Tibial artery (tissue), 4 donors: ENCODE results near the gene PDX1.

Experiments
- DNase-seq, 2 donors: peaks; one replicate each; pipeline ENCODE4 v3.0.0-alpha.2; 2019
- H3K27ac ChIP-seq, 2 donors: fragments of 200-600 bp; sonication (generic) in 1 of 2; 1 replicate in 1 of 2; 2 replicates in 1 of 2; pipeline ENCODE4 v1.5.1; 2018 to 2019; ENCODE audit warnings: mild to moderate bottlenecking in 1 of 2
- H3K27me3 ChIP-seq, 2 donors: fragments of 200-600 bp; sonication (generic) in 1 of 2; one replicate each; pipeline versions ENCODE4 v1.5.1 to v1.6.0; 2016 to 2019
- H3K36me3 ChIP-seq, 3 donors: fragments of 200-600 bp; sonication (generic) in 2 of 3; one replicate each; pipeline ENCODE4 v1.5.1; 2016 to 2019; ENCODE audit warnings: mild to moderate bottlenecking in 2 of 3
- H3K4me1 ChIP-seq, 4 donors: fragments of 200-600 bp; sonication (generic) in 2 of 4; 1 replicate in 3 of 4; 2 replicates in 1 of 4; pipeline ENCODE4 v1.5.1; 2016 to 2019
- H3K4me3 ChIP-seq, 2 donors: fragments of 200-600 bp; sonication (generic) in 1 of 2; 1 replicate in 1 of 2; 2 replicates in 1 of 2; pipeline ENCODE4 v1.5.1; 2018 to 2019; ENCODE audit warnings: mild to moderate bottlenecking in 2 of 2
- H3K9me3 ChIP-seq, 3 donors: fragments of 200-600 bp; sonication (generic) in 1 of 3; one replicate each; pipeline ENCODE4 v1.5.1; 2016 to 2019
- intact Hi-C: fragments of 100-400 bp; cut with DNase I; formaldehyde crosslinking; loops from one replicate; pipeline ENCODE4 v1.15.0; 2023; ENCODE audit warnings: low total_unique reads
- TF ChIP-seq, protein P1 (sequence below), 2 experiments: fragments of 200-600 bp in 1 of 2; fragments of 450-650 bp in 1 of 2; IDR thresholded peaks; one replicate each; pipeline ENCODE4 v1.5.1; 2017 to 2019; ENCODE audit warnings: antibody characterized with exemption in 2 of 2, mild to moderate bottlenecking in 1 of 2, moderate library complexity in 1 of 2

The PDX1 gene

DNA sequence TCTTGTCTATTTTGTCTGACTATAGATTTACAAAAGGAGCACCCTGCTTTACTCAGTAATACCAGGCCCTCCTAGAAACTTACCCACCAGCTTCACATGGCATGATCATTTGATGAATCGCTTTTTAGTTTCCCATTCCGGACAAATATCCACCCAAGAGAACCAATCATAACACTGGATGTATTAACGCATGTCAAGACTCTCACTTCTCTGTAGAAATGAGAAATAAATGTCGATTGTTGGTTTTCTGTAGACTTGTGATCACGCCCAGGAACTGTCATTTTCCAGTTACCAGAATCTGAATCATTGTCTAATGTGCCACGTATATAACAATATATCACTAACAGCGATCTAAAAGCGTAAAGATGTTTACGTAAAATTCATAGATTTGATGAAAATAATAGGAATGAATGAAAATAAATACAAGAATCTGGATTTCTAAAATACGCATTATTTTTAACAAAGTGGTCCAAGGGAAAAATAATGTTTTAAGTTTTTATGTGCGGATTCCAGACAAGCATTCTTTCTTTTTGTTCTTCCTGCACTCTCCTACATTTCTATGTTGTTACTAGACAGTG lies 35.3 kb downstream of the PDX1 start:
- intact Hi-C loops, result no loop called here
- no peaks in the 10 kb centered on the region for H3K36me3 ChIP-seq
- no peaks in the 10 kb centered on the region for H3K9me3 ChIP-seq
- TF ChIP-seq, protein P1, sequence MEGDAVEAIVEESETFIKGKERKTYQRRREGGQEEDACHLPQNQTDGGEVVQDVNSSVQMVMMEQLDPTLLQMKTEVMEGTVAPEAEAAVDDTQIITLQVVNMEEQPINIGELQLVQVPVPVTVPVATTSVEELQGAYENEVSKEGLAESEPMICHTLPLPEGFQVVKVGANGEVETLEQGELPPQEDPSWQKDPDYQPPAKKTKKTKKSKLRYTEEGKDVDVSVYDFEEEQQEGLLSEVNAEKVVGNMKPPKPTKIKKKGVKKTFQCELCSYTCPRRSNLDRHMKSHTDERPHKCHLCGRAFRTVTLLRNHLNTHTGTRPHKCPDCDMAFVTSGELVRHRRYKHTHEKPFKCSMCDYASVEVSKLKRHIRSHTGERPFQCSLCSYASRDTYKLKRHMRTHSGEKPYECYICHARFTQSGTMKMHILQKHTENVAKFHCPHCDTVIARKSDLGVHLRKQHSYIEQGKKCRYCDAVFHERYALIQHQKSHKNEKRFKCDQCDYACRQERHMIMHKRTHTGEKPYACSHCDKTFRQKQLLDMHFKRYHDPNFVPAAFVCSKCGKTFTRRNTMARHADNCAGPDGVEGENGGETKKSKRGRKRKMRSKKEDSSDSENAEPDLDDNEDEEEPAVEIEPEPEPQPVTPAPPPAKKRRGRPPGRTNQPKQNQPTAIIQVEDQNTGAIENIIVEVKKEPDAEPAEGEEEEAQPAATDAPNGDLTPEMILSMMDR (IDR thresholded peaks at IDR 0.05), result no peak
- H3K4me3 ChIP-seq, result no peak overlapping the region
- H3K27me3 ChIP-seq, result peaks cover 4 to 81% of the 10 kb centered on the region in 2 donors
- no peak for DNase-seq
- peaks cover 0 to 21% (median 15%) of the 10 kb centered on the region in 4 donors for H3K4me1 ChIP-seq
- no peak overlapping the region for H3K27ac ChIP-seq

DNA sequence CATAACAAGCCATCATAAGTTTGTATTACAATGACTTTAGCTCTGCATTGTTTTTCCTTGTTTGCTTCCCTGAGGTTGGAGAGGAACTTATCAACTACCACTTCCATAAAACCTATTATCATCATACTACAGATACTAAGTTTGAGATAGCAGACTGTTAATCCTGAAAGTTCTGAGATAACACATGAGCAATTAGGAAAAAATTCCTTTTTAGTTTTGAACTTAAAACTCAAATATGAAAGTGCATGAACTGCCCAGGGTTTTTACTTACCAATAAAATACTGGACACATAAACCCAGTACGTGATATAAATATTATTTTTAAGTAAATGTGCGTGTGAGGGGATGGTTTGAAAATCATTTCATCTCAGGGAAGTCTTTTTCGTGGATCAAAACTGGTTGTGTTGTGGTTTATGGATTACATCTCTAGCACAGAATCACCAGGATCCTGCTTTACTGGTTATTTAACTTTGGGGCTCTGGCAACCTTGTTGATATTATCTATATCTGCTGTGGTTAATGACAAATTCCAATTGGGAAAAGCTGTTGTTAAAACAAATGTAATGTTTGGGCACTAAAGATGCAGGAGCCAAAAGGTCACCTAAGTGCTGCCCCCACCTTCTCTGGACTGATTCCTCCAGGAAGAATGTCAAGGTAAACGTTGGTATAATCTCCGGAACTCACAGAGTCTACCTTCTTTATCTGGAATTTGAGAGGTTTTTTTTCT lies 36.9 kb downstream of the PDX1 start:
- Histone ChIP-seq H3K36me3 (no peaks in the 10 kb centered on the region), H3K4me1 (peaks cover 0 to 31% (median 27%) of the 10 kb centered on the region in 4 donors), H3K27ac (no peak overlapping the region), H3K4me3 (no peak overlapping the region), H3K27me3 (peaks cover 4 to 90% of the 10 kb centered on the region in 2 donors), H3K9me3 (no peaks in the 10 kb centered on the region)
- TF ChIP-seq, protein P1 (IDR thresholded peaks at IDR 0.05), result no peak
- no peak for DNase-seq
- intact Hi-C loops, result no loop called here

DNA sequence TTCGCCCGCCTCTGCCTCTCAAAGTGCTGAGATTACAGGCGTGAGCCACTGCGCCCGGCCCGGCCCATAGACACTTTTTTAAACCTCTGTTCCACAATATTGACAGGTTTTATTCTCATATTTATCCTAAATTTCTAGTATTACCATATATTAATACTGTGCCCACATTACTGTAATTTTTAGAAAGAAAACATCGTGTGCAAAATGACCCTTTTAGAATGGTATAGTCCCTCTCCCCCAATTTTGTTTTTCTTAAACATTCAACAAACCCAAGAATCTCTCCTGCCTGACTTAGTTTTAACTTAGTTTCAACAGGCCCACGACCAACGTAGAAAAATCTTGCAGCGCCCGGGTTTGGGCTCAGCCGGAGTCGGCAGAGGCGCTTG lies 40.2 kb downstream of the PDX1 start:
- H3K36me3 ChIP-seq, result no peaks in the 10 kb centered on the region
- DNase-seq, result no peak
- TF ChIP-seq, protein P1 (IDR thresholded peaks at IDR 0.05), result no peak
- no peak overlapping the region for H3K27ac ChIP-seq
- H3K4me1 ChIP-seq, result peaks cover 0 to 16% (median 12%) of the 10 kb centered on the region in 4 donors
- peaks cover 4 to 88% of the 10 kb centered on the region in 2 donors for H3K27me3 ChIP-seq
- peak overlapping the region in 1 of 2 donors; percentile 35 for H3K4me3 ChIP-seq
- H3K9me3 ChIP-seq, result no peaks in the 10 kb centered on the region
- intact Hi-C loops, result no loop called here

DNA sequence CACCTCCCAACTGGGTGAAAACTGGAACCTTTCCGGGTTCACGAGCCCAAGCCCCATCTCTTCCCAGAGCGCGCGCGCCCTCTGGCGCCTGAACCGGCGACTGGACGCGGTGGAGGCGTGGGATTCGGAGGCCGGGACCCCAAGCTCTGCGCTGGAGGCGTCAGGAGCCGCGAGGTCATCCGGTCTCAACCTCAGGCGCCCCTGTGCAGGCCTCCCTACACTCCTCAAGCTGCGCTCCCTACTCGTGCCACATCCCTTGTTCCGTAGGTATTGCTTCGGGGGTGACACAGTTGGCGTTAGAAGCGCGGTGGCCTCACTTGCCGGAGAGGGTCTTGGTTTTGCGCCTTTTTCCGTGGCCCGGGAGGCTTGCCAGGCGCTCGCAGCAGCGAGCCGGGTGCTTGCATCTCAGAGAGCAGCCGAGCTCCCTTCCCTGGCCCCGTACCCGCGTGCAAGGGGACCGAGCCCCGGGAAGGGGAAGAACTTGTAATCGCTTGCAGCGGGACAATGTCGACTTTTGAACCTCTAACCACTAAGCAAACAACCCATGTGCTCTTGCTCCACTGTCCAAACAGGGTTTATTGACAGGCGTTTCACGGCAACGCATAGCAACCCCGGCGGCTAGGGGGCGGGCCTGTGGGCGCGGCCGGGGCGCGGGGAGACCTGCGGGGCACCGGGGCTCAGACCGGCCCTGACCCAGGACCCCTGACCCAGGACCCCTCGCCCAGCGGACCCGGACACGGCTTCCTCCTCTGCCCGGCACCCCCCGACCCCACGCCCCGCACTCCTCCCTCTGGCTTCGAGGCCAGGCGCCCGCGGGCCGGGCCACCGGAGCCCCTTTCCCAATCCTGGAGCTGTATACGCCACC lies 40.8 kb downstream of the PDX1 start:
- H3K36me3 ChIP-seq, result no peaks in the 10 kb centered on the region
- peaks cover 4 to 88% of the 10 kb centered on the region in 2 donors for H3K27me3 ChIP-seq
- DNase-seq, result no peak
- H3K27ac ChIP-seq, result no peak overlapping the region
- no peaks in the 10 kb centered on the region for H3K9me3 ChIP-seq
- peaks cover 0 to 16% (median 13%) of the 10 kb centered on the region in 4 donors for H3K4me1 ChIP-seq
- intact Hi-C loops, result no loop called here
- peak overlapping the region; percentile 6 to 35 for H3K4me3 ChIP-seq
- TF ChIP-seq, protein P1 (IDR thresholded peaks at IDR 0.05), result no peak

DNA sequence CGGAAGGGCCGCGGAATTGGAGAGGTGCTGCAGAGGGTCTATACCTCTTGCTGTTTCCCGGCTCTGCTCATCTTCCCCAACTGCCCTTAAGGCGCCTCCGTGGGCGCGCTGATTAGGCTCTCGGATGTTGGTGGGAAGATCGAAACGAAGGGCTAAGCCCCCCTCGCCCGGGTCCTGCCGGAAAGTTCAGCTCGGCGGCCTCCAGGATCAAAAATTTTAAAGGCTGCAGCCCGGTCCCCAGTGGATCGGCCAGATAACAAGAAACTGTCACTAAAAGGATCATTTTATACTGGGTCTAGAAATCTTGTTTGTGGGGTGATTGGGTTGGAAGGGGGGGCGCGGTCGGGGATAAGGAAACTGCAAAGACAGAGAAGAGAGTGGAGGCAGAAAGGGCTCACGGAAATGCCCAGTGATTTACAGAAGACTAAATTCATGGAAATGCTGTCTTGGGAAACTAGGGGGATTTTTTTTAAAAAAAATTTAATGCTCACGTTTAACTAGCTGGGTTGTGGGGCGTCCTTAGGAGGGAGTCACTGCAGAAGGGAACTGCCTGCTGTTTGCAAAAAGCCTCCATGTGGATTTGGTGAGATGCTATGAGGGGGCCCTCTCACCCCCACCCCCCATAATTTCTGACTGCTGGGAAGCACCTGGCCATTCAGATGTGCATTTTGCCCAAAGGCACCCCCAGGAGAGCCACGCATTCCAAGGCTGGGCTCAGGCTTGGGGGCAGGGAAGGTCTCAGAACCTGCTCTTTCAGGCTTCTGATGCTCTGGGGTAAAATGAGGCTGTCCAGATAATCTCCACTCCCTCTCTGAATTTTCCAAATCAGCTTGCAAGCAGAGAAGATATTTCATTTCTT lies 41.7 kb downstream of the PDX1 start:
- Histone ChIP-seq H3K36me3 (no peaks in the 10 kb centered on the region), H3K27me3 (peaks cover 4 to 90% of the 10 kb centered on the region in 2 donors), H3K4me1 (peaks cover 0 to 22% (median 15%) of the 10 kb centered on the region in 4 donors), H3K4me3 (peak overlapping the region in 1 of 2 donors; percentile 35), H3K9me3 (no peaks in the 10 kb centered on the region), H3K27ac (no peak overlapping the region)
- TF ChIP-seq, protein P1 (IDR thresholded peaks at IDR 0.05), result no peak
- intact Hi-C loops, result no loop called here
- DNase-seq, result no peak
